H9 (cell line): ENCODE results near the gene HS3ST4. TPM values are rescaled to one million over a fixed set of nuclear protein-coding genes. Genes with fewer than 3 reads are reported as not detected.

Experiments used
- DNase-seq: peaks from one replicate; pipeline ENCODE4 v3.0.0-alpha.2; 2017
- H2AFZ ChIP-seq: one replicate; pipeline ENCODE4 v1.6.1; 2013; ENCODE audit warnings: mild to moderate bottlenecking, low read length, control low read depth, moderate library complexity
- H2AK5ac ChIP-seq: 2 replicates; pipeline ENCODE4 v1.6.1; 2013; ENCODE audit warnings: low read length, control low read depth, mixed read lengths; ENCODE audit not compliant: insufficient read length
- H2BK120ac ChIP-seq: one replicate; pipeline ENCODE4 v1.6.1; 2013; ENCODE audit warnings: low read depth, mild to moderate bottlenecking, low read length, control low read depth, inconsistent platforms; ENCODE audit not compliant: poor library complexity, severe bottlenecking
- H2BK12ac ChIP-seq: 2 replicates; pipeline ENCODE4 v1.6.1; 2013; ENCODE audit warnings: low read length, control low read depth, mixed read lengths, low read depth; ENCODE audit not compliant: insufficient read length
- H2BK15ac ChIP-seq: 2 replicates; pipeline ENCODE4 v1.6.1; 2013; ENCODE audit warnings: low read depth, low read length, control low read depth
- H2BK20ac ChIP-seq: one replicate; pipeline ENCODE4 v1.6.1; 2013; ENCODE audit warnings: low read depth, mild to moderate bottlenecking, low read length, control low read depth, inconsistent platforms; ENCODE audit not compliant: poor library complexity, severe bottlenecking
- H2BK5ac ChIP-seq: 2 replicates; pipeline ENCODE4 v1.6.1; 2013; ENCODE audit warnings: low read length, control low read depth, mixed read lengths; ENCODE audit not compliant: insufficient read length
- H3K14ac ChIP-seq: 2 replicates; pipeline ENCODE4 v1.6.1; 2013; ENCODE audit warnings: low read length, control low read depth; ENCODE audit not compliant: insufficient read depth
- H3K18ac ChIP-seq: 2 replicates; pipeline ENCODE4 v1.6.1; 2013; ENCODE audit warnings: low read depth, mild to moderate bottlenecking, mixed read lengths, low read length, control low read depth; ENCODE audit not compliant: insufficient read length
- H3K23ac ChIP-seq: 2 replicates; pipeline ENCODE4 v1.6.1; 2013; ENCODE audit warnings: low read length, control low read depth, mixed read lengths, low read depth; ENCODE audit not compliant: insufficient read length
- H3K23me2 ChIP-seq: 2 replicates; pipeline ENCODE4 v1.6.1; 2013; ENCODE audit warnings: low read depth, mild to moderate bottlenecking, mixed read lengths, low read length, control low read depth; ENCODE audit not compliant: insufficient read length, poor library complexity, severe bottlenecking
- H3K27ac ChIP-seq: 2 replicates; pipeline ENCODE4 v1.5.1; 2013; ENCODE audit warnings: low read length, control low read depth, mixed read lengths, low read depth; ENCODE audit not compliant: insufficient read length
- H3K27me3 ChIP-seq: 2 replicates; pipeline ENCODE4 v1.6.1; 2013; ENCODE audit warnings: low read length, control low read depth, inconsistent platforms; ENCODE audit not compliant: insufficient read depth
- H3K4ac ChIP-seq: 2 replicates; pipeline ENCODE4 v1.6.1; 2013; ENCODE audit warnings: low read depth, mild to moderate bottlenecking, control low read depth, inconsistent platforms, low read length, moderate library complexity
- H3K4me1 ChIP-seq: 2 replicates; pipeline ENCODE4 v1.6.1; 2013; ENCODE audit warnings: low read length, control low read depth, inconsistent platforms; ENCODE audit not compliant: insufficient read depth
- H3K4me2 ChIP-seq: 2 replicates; pipeline ENCODE4 v1.6.1; 2013; ENCODE audit warnings: low read length, control low read depth, mixed read lengths; ENCODE audit not compliant: insufficient read length, insufficient read depth
- H3K56ac ChIP-seq: 2 replicates; pipeline ENCODE4 v1.6.1; 2013; ENCODE audit warnings: low read depth, mild to moderate bottlenecking, mixed read lengths, low read length, control low read depth; ENCODE audit not compliant: insufficient read length
- H3K79me1 ChIP-seq: 2 replicates; pipeline ENCODE4 v1.6.1; 2013; ENCODE audit warnings: low read depth, mild to moderate bottlenecking, moderate library complexity, low read length, control low read depth, inconsistent platforms; ENCODE audit not compliant: insufficient read depth, poor library complexity, severe bottlenecking
- H3K79me2 ChIP-seq: 2 replicates; pipeline ENCODE4 v1.6.1; 2013; ENCODE audit warnings: low read length, control low read depth, inconsistent platforms; ENCODE audit not compliant: insufficient read depth
- H3K9ac ChIP-seq: 2 replicates; pipeline ENCODE4 v1.6.1; 2013; ENCODE audit warnings: low read length, control low read depth, mixed read lengths; ENCODE audit not compliant: insufficient read length; ENCODE audit errors: extremely low read depth
- H3K9me3 ChIP-seq: one replicate; pipeline ENCODE4 v1.6.1; 2013; ENCODE audit warnings: low read depth, low read length, inconsistent platforms; ENCODE audit not compliant: control insufficient read depth
- H3T11ph ChIP-seq: one replicate; pipeline ENCODE4 v1.6.1; 2013; ENCODE audit warnings: mild to moderate bottlenecking, low read length, control low read depth, inconsistent platforms
- H4K20me1 ChIP-seq: one replicate; pipeline ENCODE4 v1.6.1; 2013; ENCODE audit not compliant: control insufficient read depth, insufficient read length, insufficient read depth
- H4K5ac ChIP-seq: 2 replicates; pipeline ENCODE4 v1.6.1; 2013; ENCODE audit warnings: low read depth, mild to moderate bottlenecking, mixed read lengths, low read length, control low read depth; ENCODE audit not compliant: insufficient read length
- H4K8ac ChIP-seq: replicated peaks from 2 replicates; pipeline ENCODE4 v1.6.1; 2013; ENCODE audit warnings: low read length, control low read depth, mixed read lengths, low read depth; ENCODE audit not compliant: insufficient read length
- H4K91ac ChIP-seq: 2 replicates; pipeline ENCODE4 v1.6.1; 2013; ENCODE audit warnings: low read depth, mild to moderate bottlenecking, moderate library complexity, mixed read lengths, low read length, control low read depth; ENCODE audit not compliant: insufficient read length
- H3K27ac Mint-ChIP-seq, 3 experiments: 2 replicates in 2 of 3; 3 replicates in 1 of 3; pipeline ENCODE4 v1.8.0; 2020 to 2021; ENCODE audit warnings: mixed read lengths in 3 of 3, mild to moderate bottlenecking in 1 of 3, moderate library complexity in 1 of 3
- H3K27me3 Mint-ChIP-seq: 2 replicates; pipeline ENCODE4 v1.8.0; 2021; ENCODE audit warnings: low read depth, mild to moderate bottlenecking, moderate library complexity, mixed read lengths
- H3K36me3 Mint-ChIP-seq, 3 experiments: 2 replicates in 2 of 3; 3 replicates in 1 of 3; pipeline ENCODE4 v1.8.0; 2020 to 2021; ENCODE audit warnings: low read depth in 3 of 3, mixed read lengths in 3 of 3; ENCODE audit not compliant: insufficient read depth in 1 of 3
- H3K4me1 Mint-ChIP-seq, 2 experiments: 2 replicates each; pipeline ENCODE4 v1.8.0; 2020; ENCODE audit warnings: mixed read lengths in 2 of 2
- H3K4me3 Mint-ChIP-seq, 2 experiments: 2 replicates in 1 of 2; 3 replicates in 1 of 2; pipeline ENCODE4 v1.8.0; 2020 to 2021; ENCODE audit warnings: mild to moderate bottlenecking in 2 of 2, mixed read lengths in 2 of 2, moderate library complexity in 1 of 2
- H3K9me3 Mint-ChIP-seq, 2 experiments: 2 replicates in 1 of 2; 3 replicates in 1 of 2; pipeline ENCODE4 v1.8.0; 2020; ENCODE audit warnings: mild to moderate bottlenecking in 2 of 2, mixed read lengths in 2 of 2, moderate library complexity in 1 of 2
- WGBS: extraction: QIAGEN DNeasy Blood & Tissue Kit; methylation state at CpG from one replicate; pipeline ENCODE4 v1.1.7; 2013; ENCODE audit warnings: missing lambda C conversion rate, low lambda C conversion rate, mixed read lengths; ENCODE audit not compliant: insufficient read length; ENCODE audit errors: extremely low coverage; 5-methylcytosine and 5-hydroxymethylcytosine counted together
- total RNA-seq: library from RNA; stranded (reverse); gene quantifications from 2 replicates; pipeline ENCODE4 v1.2.1, GENCODE V29; 2021
- TF ChIP-seq, protein P1 (sequence below): fragments of 200-600 bp; sonication (generic); conservative IDR thresholded peaks from 3 replicates; pipeline ENCODE4 v1.8.0; 2021; ENCODE audit warnings: antibody characterized with exemption, mild to moderate bottlenecking

Gene HS3ST4
- total RNA-seq, 1 experiment from 2014 or later: 1.7 TPM

DNA sequence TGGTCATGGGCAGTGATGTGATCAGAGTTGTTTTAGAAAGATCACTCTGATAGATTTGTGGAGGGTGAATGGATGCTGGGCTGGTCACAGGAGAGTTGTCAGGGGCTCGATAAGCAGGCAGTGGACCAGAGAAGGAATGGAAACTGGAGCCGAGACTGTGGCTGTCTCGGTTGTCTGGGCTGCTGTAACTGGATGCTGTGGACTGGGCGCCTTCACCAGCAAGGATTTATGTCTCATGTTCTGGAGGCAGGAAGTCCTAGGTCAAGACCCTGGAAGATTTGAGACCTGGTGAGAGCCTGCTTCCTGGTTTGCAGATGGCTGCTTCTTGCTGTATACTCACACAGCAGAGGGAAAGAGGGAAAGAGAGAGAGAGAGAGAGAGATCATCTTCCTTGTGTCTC, 203.6 kb downstream of the HS3ST4 start:
- Histone ChIP-seq H3K9me3 (no peaks in the 10 kb centered on the region), H2BK15ac (no peak overlapping the region), H4K20me1 (no peaks in the 10 kb centered on the region), H3K4ac (no peak overlapping the region), H3K23me2 (no peaks in the 10 kb centered on the region), H2BK5ac (no peak overlapping the region), H3K27ac (no peak overlapping the region), H2AK5ac (no peak overlapping the region), H2BK120ac (no peak overlapping the region), H3K18ac (no peak overlapping the region), H2AFZ (no peak overlapping the region), H3K14ac (no peak overlapping the region), H4K8ac (no peak overlapping the region), H3K9ac (no peak overlapping the region), H4K91ac (no peak overlapping the region), H3K4me1 (no peaks in the 10 kb centered on the region), H3K79me2 (no peaks in the 10 kb centered on the region), H2BK20ac (no peak overlapping the region), H3K23ac (no peak overlapping the region), H3K4me2 (no peak overlapping the region), H3K27me3 (no peaks in the 10 kb centered on the region), H3T11ph (no peak overlapping the region), H3K56ac (no peak overlapping the region), H4K5ac (no peak overlapping the region), H3K79me1 (no peaks in the 10 kb centered on the region), H2BK12ac (no peak overlapping the region)
- Mint-ChIP-seq H3K27me3 (no peaks in the 10 kb centered on the region), H3K27ac (no peak overlapping the region; a peak in 1 of 7 replicates), H3K4me3 (no peak overlapping the region), H3K36me3 (no peaks in the 10 kb centered on the region), H3K9me3 (no peaks in the 10 kb centered on the region), H3K4me1 (peaks cover 0 to 14% of the 10 kb centered on the region in 2 experiments; a peak in 3 of 4 replicates)
- DNase-seq: no peak
- WGBS: no CpG with 5 or more reads among the region's 4 CpGs
- TF ChIP-seq, protein P1, sequence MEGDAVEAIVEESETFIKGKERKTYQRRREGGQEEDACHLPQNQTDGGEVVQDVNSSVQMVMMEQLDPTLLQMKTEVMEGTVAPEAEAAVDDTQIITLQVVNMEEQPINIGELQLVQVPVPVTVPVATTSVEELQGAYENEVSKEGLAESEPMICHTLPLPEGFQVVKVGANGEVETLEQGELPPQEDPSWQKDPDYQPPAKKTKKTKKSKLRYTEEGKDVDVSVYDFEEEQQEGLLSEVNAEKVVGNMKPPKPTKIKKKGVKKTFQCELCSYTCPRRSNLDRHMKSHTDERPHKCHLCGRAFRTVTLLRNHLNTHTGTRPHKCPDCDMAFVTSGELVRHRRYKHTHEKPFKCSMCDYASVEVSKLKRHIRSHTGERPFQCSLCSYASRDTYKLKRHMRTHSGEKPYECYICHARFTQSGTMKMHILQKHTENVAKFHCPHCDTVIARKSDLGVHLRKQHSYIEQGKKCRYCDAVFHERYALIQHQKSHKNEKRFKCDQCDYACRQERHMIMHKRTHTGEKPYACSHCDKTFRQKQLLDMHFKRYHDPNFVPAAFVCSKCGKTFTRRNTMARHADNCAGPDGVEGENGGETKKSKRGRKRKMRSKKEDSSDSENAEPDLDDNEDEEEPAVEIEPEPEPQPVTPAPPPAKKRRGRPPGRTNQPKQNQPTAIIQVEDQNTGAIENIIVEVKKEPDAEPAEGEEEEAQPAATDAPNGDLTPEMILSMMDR: no peak
